Body of pancreas (tissue), 4 donors: Measurements from ENCODE around the gene FOXP1. TPM values are rescaled to one million over a fixed set of nuclear protein-coding genes. Genes with fewer than 3 reads are reported as not detected.

ENCODE experiments used
- ATAC-seq: fragments of 150-250 bp; one replicate; pipeline ENCODE4 v1.9.1; 2016
- DNase-seq, 4 donors: peaks; one replicate each; pipeline ENCODE4 v3.0.0-alpha.2; 2019
- H3K27ac ChIP-seq, 4 donors: fragments of 200-600 bp; sonication (generic); 1 replicate in 3 of 4; 2 replicates in 1 of 4; pipeline versions ENCODE4 v1.5.1 to v1.6.1; 2016 to 2019; ENCODE audit warnings: mild to moderate bottlenecking in 1 of 4, mixed read lengths in 1 of 4, moderate library complexity in 1 of 4
- H3K27me3 ChIP-seq, 2 donors: fragments of 200-600 bp; sonication (generic); one replicate each; pipeline ENCODE4 v1.6.0; 2016; ENCODE audit warnings: mild to moderate bottlenecking in 1 of 2
- H3K36me3 ChIP-seq, 2 donors: fragments of 200-600 bp; sonication (generic); replicated peaks in 1 of 2; 2 replicates each; pipeline ENCODE4 v1.5.1; 2016; ENCODE audit warnings: low read depth in 2 of 2; ENCODE audit not compliant: insufficient read depth in 1 of 2
- H3K4me1 ChIP-seq: fragments of 200-600 bp; sonication (generic); one replicate; pipeline ENCODE4 v1.6.0; 2016
- H3K4me3 ChIP-seq, 2 donors: fragments of 200-600 bp; sonication (generic); 1 replicate in 1 of 2; 2 replicates in 1 of 2; pipeline ENCODE4 v1.5.1; 2016 to 2019
- H3K9me3 ChIP-seq, 3 donors: fragments of 200-600 bp; sonication (generic); 1 replicate in 2 of 3; 2 replicates in 1 of 3; pipeline ENCODE4 v1.5.1; 2016
- POLR2A ChIP-seq, 3 donors: fragments of 450-650 bp; IDR thresholded peaks; one replicate each; pipeline ENCODE4 v1.6.1; 2016; ENCODE audit warnings: antibody characterized with exemption in 3 of 3, mild to moderate bottlenecking in 2 of 3
- WGBS, 2 donors: methylation state at CpG; one replicate each; pipeline ENCODE4 v1.1.5; 2017; 5-methylcytosine and 5-hydroxymethylcytosine counted together
- intact Hi-C: fragments of 100-400 bp; cut with DNase I; formaldehyde crosslinking; loops from one replicate; pipeline ENCODE4 v1.15.1; 2023
- total RNA-seq, 2 donors: library from RNA; depleted of rRNA; stranded (reverse); fragments of >200 nt; gene quantifications; one replicate each; pipeline ENCODE4 v1.1.0, GENCODE V29; 2016
- TF ChIP-seq, protein P1 (sequence below), 7 experiments: fragments of 450-650 bp in 4 of 7; fragments of 200-600 bp in 3 of 7; sonication (generic) in 3 of 7; IDR thresholded peaks; one replicate each; pipeline ENCODE4 v1.5.1; 2016 to 2019; ENCODE audit warnings: antibody characterized with exemption in 7 of 7

Gene FOXP1
- total RNA-seq, 2 donors from 2014 or later, result 85.7 to 86.1 TPM

DNA sequence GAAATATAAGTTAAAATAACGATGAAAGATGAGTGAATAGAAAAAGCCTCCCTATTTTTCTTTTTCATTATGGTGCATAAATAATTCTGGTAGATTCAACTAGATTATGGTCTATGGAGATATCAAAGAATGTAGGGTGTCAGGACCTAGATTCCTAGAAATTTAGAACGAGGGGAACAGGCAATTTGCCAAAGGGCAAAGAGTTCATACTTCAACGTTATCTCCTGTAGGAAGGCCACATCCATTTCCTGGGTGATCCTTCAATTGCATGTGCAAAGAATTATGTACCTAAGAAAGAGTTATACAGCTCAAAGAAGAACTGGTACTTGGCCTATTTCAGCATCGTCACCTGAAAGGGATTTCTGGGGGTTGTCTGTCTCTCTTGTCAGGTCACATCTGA lies 351.8 kb downstream of the FOXP1 start:
- H3K4me1 ChIP-seq, result peaks cover 6% of the 10 kb centered on the region
- no peak for ATAC-seq
- no peak overlapping the region for H3K4me3 ChIP-seq
- intact Hi-C loops, result no loop called here
- H3K9me3 ChIP-seq, result no peaks in the 10 kb centered on the region
- H3K27ac ChIP-seq, result no peak overlapping the region
- DNase-seq, result no peak
- H3K36me3 ChIP-seq, result no peaks in the 10 kb centered on the region
- no peaks in the 10 kb centered on the region for H3K27me3 ChIP-seq
- TF ChIP-seq POLR2A (IDR thresholded peaks at IDR 0.05), result no peak
- TF ChIP-seq, protein P1, sequence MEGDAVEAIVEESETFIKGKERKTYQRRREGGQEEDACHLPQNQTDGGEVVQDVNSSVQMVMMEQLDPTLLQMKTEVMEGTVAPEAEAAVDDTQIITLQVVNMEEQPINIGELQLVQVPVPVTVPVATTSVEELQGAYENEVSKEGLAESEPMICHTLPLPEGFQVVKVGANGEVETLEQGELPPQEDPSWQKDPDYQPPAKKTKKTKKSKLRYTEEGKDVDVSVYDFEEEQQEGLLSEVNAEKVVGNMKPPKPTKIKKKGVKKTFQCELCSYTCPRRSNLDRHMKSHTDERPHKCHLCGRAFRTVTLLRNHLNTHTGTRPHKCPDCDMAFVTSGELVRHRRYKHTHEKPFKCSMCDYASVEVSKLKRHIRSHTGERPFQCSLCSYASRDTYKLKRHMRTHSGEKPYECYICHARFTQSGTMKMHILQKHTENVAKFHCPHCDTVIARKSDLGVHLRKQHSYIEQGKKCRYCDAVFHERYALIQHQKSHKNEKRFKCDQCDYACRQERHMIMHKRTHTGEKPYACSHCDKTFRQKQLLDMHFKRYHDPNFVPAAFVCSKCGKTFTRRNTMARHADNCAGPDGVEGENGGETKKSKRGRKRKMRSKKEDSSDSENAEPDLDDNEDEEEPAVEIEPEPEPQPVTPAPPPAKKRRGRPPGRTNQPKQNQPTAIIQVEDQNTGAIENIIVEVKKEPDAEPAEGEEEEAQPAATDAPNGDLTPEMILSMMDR (IDR thresholded peaks at IDR 0.05), result no peak
- WGBS, 2 donors, result 59 to 67% methylated on average over 4 of the region's 4 CpGs

DNA sequence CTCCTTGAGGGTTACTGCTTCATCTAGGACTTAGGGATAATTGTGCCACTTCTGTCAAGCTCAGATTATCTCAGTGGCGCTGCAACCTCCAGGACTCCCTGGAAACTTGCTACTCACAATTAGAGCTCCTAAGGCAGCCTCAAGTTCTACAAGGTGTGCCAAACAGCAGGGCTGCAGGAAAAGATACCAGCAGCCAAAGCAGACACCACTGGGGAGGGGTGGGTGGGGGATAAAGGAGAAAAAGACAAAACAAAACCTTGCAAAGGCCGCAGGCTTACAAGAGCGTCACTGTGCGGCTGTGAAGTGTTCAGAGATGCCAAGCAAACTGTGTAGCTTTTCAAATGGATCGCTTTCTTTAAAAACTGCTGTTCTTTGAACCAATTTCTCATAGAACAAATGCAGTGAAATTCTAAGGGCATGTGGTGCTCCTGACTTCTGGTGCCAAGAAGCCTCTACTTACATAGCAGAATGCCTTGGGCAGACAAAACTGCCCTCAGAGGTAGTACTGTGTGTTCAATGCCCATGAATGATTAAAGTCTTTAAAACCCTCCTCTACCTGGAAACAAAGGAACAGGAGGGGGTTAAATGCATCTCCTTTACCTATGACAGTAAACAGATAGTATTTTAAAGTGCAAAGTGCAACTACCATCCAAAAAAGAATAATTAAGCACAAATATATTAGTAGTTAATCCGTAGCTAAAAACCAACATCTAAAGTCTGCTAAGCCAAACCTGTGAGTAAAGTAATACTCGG lies 353.4 kb downstream of the FOXP1 start:
- Histone ChIP-seq H3K27me3 (no peaks in the 10 kb centered on the region), H3K27ac (peak overlapping the region in 1 of 4 donors; percentile 15), H3K4me1 (peaks cover 6% of the 10 kb centered on the region), H3K4me3 (no peak overlapping the region), H3K9me3 (no peaks in the 10 kb centered on the region), H3K36me3 (no peaks in the 10 kb centered on the region)
- DNase-seq (no peak), ATAC-seq (no peak)
- intact Hi-C loops, result no loop called here
- WGBS, 2 donors, result 83 to 86% methylated on average over 7 of the region's 7 CpGs
- TF ChIP-seq, protein P1 (IDR thresholded peaks at IDR 0.05), result no peak
- no peak for TF ChIP-seq POLR2A (IDR thresholded peaks at IDR 0.05)

DNA sequence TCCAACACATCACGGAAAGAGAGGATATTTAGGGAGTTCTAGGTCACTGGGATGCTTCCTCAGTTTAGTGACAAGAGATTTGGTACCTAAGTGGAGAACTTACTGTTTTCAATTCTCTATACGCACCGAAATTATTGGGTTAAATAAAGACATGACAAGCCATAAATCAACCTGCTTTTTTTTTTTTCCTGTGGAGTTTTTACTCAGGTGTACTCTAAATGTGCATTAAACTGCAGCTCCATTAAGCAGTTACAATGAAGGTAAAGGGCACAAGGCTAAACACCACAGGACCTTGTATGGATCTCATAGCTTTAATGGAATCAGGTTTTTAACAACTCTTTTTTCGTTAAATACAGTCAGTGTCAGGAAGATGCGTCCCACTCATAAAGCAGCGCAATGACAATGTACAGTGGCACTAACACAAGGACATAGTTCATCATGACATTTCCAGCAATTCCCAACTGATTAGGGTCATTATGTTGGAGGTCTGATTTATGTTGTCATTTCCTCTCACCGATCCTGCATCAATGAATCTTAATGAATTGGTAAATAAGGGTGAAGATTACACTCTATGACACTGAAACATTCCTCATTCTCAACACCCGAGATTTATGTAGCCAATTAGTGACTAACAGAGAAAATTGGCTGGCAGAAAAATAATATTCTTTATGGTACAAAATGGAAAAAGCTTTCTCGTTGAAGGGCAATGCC lies 355.2 kb downstream of the FOXP1 start:
- H3K4me1 ChIP-seq, result peaks cover 6% of the 10 kb centered on the region
- H3K4me3 ChIP-seq, result no peak overlapping the region
- 82% methylated on average over 9 of the region's 9 CpGs for WGBS, 2 donors
- no peaks in the 10 kb centered on the region for H3K27me3 ChIP-seq
- intact Hi-C loops, result no loop called here
- no peak overlapping the region for H3K27ac ChIP-seq
- H3K9me3 ChIP-seq, result no peaks in the 10 kb centered on the region
- no peak for DNase-seq
- no peak for TF ChIP-seq POLR2A (IDR thresholded peaks at IDR 0.05)
- TF ChIP-seq, protein P1 (IDR thresholded peaks at IDR 0.05), result no peak
- H3K36me3 ChIP-seq, result no peaks in the 10 kb centered on the region
- no peak for ATAC-seq

DNA sequence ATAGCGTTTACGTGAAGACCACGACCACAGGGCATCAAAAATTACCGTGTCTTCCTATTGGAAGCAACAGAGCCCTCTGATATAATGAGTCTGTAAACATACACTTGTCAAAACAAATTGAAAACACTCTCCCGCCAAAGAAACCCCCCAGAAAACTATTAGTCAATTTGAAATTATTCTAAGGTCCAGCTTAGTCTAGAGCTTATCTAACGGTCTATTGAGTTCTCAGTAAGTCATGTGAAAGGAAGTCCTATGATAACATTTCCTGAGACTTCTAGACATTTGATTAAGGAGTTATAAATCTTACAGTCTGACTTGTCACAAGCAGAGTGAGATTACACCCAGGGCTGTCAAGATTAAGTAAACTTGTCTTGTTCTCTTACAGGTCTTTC lies 356.3 kb downstream of the FOXP1 start:
- peaks cover 6% of the 10 kb centered on the region for H3K4me1 ChIP-seq
- no peaks in the 10 kb centered on the region for H3K9me3 ChIP-seq
- WGBS, 2 donors, result 82 to 95% methylated on average over 6 of the region's 6 CpGs
- intact Hi-C loops, result no loop called here
- H3K36me3 ChIP-seq, result no peaks in the 10 kb centered on the region
- ATAC-seq, result no peak
- no peak overlapping the region for H3K27ac ChIP-seq
- no peak for TF ChIP-seq POLR2A (IDR thresholded peaks at IDR 0.05)
- TF ChIP-seq, protein P1 (IDR thresholded peaks at IDR 0.05), result no peak
- no peaks in the 10 kb centered on the region for H3K27me3 ChIP-seq
- DNase-seq, result no peak
- no peak overlapping the region for H3K4me3 ChIP-seq
